Peyer's patch (tissue), 4 donors: ENCODE data around the gene TYW1B. TPM values are rescaled to one million over a fixed set of nuclear protein-coding genes. Genes with fewer than 3 reads are reported as not detected.
"Not testable (repeated sequence)": the region's sequence is repeated elsewhere in the genome, so short reads cannot be mapped to it uniquely, and the experiment has no call there.

ENCODE experiments used
- DNase-seq, 3 donors: peaks; one replicate each; pipeline ENCODE4 v3.0.0-alpha.2; 2017 to 2019
- H3K27ac ChIP-seq, 4 donors: fragments of 200-600 bp; sonication (generic); one replicate each; pipeline ENCODE4 v1.5.1; 2016 to 2019
- H3K27me3 ChIP-seq, 2 donors: fragments of 200-600 bp; sonication (generic); one replicate each; pipeline ENCODE4 v1.5.1; 2019
- H3K36me3 ChIP-seq, 3 donors: fragments of 200-600 bp; sonication (generic); one replicate each; pipeline ENCODE4 v1.5.1; 2016 to 2019
- H3K4me1 ChIP-seq, 4 donors: fragments of 200-600 bp; sonication (generic); one replicate each; pipeline ENCODE4 v1.5.1; 2016 to 2019
- H3K4me3 ChIP-seq, 4 donors: fragments of 200-600 bp; sonication (generic); 1 replicate in 3 of 4; 2 replicates in 1 of 4; pipeline ENCODE4 v1.5.1; 2016 to 2019; ENCODE audit warnings: mild to moderate bottlenecking in 1 of 4
- H3K9me3 ChIP-seq, 4 donors: fragments of 200-600 bp; sonication (generic); one replicate each; pipeline ENCODE4 v1.5.1; 2016 to 2019; ENCODE audit warnings: mild to moderate bottlenecking in 1 of 4
- POLR2A ChIP-seq, 2 donors: fragments of 450-650 bp; IDR thresholded peaks; one replicate each; pipeline ENCODE4 v1.5.1; 2017; ENCODE audit warnings: antibody characterized with exemption in 2 of 2, mild to moderate bottlenecking in 2 of 2, moderate library complexity in 2 of 2
- total RNA-seq, 4 donors: library from RNA; depleted of rRNA; stranded (reverse); fragments of >200 nt; gene quantifications; one replicate each; pipeline ENCODE4 v1.1.0, GENCODE V29; 2016
- TF ChIP-seq, protein P1 (sequence below), 6 experiments: fragments of 450-650 bp in 4 of 6; fragments of 200-600 bp in 2 of 6; sonication (generic) in 1 of 6; IDR thresholded peaks; one replicate each; pipeline ENCODE4 v1.5.1; 2017 to 2019; ENCODE audit warnings: antibody characterized with exemption in 6 of 6, mild to moderate bottlenecking in 3 of 6, moderate library complexity in 1 of 6

The TYW1B gene
- total RNA-seq, 4 donors from 2014 or later: 4.9 to 50.3 (median 9.7) TPM

DNA sequence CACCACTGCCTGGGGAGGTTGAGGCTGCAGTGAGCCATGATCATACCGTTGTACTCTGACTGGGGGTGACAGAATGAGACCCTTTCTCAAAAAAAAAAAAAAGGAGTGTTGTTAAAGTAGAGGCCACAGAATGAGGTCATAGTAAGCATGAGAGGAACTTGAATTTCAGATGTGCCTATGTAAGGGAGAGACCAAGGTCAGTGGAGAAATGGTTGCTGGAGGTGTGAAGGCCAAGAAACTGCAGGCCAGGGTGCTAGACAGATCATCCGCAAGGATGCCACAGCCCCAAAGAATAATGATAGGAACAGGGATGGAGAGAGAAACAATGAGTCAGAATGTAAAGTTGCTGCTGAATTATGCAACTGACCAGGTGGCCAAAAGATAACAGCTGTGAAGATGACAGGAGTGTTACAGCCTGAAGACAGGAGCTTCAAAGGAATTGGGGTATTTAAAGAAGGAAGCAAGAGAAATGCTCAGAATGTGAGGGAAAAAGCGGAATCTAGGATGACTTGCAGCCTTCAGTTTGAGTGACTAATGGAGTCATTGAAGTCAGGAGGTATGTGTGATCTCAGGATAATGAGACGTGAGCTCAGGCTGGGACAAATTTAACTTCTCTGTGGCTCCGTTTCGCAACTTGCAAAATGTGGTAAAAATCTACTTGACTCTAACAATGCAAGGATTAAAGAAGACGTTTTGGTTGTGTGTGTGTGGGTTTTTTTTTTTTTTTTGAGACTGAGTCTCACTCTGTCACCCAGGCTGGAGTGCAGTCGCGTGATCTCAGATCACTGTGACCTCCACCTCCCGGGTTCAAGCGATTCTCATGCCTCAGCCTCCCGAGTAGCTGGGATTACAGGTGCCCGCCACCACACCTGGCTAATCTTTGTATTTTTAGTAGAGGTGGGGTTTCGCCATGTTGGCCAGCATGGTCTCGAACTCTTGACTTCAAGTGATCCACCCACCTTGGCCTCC is 22.2 kb downstream of the TYW1B start:
- Histone ChIP-seq H3K9me3 (no peaks in the 10 kb centered on the region), H3K36me3 (peaks cover 0 to 13% (median 0%) of the 10 kb centered on the region in 3 donors)
- no peak for DNase-seq

DNA sequence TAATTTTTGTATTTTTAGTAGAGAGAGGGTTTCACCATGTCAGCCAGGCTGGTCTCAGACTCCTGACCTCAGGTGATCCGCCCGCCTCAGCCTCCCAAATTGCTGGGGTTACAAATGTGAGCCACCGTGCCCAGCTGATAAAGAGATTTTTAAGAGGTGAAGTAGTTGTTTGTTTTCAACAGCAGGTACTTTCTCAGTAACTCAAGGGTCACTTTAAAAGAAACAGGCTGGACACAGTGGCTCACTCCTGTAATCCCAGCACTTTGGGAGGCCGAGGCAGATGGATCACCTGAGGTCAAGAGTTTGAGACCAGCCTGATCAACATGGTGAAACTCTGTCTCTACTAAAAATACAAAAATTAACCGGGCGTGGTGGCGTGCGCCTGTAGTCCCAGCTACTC is 24.2 kb downstream of the TYW1B start:
- not testable (repeated sequence) for H3K27ac ChIP-seq, H3K4me1 ChIP-seq, DNase-seq, H3K4me3 ChIP-seq, H3K27me3 ChIP-seq, H3K9me3 ChIP-seq
- peaks cover 0 to 13% (median 0%) of the 10 kb centered on the region in 3 donors for H3K36me3 ChIP-seq

More for the DNA sequence above, 22.2 kb downstream of the TYW1B start:
- TF ChIP-seq POLR2A (IDR thresholded peaks at IDR 0.05): no peak
- TF ChIP-seq, protein P1, sequence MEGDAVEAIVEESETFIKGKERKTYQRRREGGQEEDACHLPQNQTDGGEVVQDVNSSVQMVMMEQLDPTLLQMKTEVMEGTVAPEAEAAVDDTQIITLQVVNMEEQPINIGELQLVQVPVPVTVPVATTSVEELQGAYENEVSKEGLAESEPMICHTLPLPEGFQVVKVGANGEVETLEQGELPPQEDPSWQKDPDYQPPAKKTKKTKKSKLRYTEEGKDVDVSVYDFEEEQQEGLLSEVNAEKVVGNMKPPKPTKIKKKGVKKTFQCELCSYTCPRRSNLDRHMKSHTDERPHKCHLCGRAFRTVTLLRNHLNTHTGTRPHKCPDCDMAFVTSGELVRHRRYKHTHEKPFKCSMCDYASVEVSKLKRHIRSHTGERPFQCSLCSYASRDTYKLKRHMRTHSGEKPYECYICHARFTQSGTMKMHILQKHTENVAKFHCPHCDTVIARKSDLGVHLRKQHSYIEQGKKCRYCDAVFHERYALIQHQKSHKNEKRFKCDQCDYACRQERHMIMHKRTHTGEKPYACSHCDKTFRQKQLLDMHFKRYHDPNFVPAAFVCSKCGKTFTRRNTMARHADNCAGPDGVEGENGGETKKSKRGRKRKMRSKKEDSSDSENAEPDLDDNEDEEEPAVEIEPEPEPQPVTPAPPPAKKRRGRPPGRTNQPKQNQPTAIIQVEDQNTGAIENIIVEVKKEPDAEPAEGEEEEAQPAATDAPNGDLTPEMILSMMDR (IDR thresholded peaks at IDR 0.05): no peak
- H3K27me3 ChIP-seq: no peaks in the 10 kb centered on the region
- no peaks in the 10 kb centered on the region for H3K4me1 ChIP-seq
- H3K27ac ChIP-seq: no peak overlapping the region
- H3K4me3 ChIP-seq: no peak overlapping the region

DNA sequence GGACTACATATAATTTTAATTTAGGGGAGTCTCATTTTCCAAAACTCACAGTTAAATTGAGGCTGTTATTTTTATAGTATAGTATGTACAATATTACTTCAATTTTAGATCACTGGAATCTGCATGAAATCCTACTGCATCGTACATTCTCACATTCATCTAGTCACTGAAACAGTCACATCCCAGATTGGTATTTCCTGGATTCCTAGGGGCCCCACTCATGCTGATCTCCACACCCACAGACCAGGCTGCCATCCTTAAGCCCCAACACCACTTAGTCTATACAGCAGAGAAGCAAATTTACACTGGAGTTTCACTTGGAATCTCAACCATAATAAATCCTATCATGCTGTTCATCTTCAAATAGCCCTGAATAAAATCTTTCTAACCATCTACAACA is 26.4 kb downstream of the TYW1B start:
- not testable (repeated sequence) for H3K4me3 ChIP-seq, H3K27ac ChIP-seq, H3K9me3 ChIP-seq, H3K4me1 ChIP-seq, H3K27me3 ChIP-seq, DNase-seq
- peaks cover 0 to 17% (median 0%) of the 10 kb centered on the region in 3 donors for H3K36me3 ChIP-seq

DNA sequence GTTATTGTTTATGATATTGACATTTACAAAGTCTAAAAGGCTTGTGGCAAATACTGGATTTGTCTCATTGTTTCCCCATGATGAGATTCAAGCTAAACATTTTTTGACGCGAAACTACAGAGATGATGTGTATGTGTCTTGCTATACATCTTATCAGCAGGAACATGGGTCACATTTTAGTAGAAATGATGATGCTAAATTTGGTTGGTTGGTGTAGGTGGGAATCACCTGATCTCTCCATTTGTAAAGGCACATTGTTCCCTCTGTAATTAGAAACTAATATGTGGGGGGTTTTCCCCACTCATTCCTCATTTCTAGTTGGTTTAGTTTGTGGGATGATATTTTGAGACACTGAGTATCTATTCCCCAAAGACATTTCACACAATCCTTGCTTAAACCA is 32.6 kb downstream of the TYW1B start:
- not testable (repeated sequence) for H3K27ac ChIP-seq, H3K27me3 ChIP-seq, H3K9me3 ChIP-seq, H3K36me3 ChIP-seq, DNase-seq, H3K4me1 ChIP-seq, H3K4me3 ChIP-seq

DNA sequence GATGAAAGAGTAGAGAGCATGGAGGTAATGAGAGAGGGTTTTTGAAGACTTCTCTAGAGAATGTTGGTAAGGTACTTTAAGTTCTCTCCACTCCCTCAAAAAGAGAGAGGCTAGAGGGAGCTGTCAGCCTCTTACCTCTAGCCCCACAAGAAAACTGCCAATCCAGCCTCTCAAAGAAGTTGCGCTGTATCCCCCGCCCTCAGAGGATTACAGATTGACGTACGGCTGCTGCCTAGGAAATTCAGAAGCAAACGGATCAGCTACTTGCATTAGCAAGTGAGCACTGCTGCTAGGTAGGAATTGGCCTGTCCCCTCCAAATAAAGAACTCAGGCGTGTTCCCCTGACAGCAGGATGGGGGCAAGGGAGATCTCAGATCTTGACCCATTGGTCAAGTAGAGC is 34.2 kb downstream of the TYW1B start:
- H3K36me3 ChIP-seq: peaks cover 0 to 7% (median 0%) of the 10 kb centered on the region in 3 donors
- H3K9me3 ChIP-seq: no peaks in the 10 kb centered on the region
- H3K4me3 ChIP-seq: no peak overlapping the region
- no peak for DNase-seq
- no peak for TF ChIP-seq POLR2A (IDR thresholded peaks at IDR 0.05)
- TF ChIP-seq, protein P1 (IDR thresholded peaks at IDR 0.05): no peak
- H3K27ac ChIP-seq: no peak overlapping the region
- no peaks in the 10 kb centered on the region for H3K27me3 ChIP-seq
- no peaks in the 10 kb centered on the region for H3K4me1 ChIP-seq

DNA sequence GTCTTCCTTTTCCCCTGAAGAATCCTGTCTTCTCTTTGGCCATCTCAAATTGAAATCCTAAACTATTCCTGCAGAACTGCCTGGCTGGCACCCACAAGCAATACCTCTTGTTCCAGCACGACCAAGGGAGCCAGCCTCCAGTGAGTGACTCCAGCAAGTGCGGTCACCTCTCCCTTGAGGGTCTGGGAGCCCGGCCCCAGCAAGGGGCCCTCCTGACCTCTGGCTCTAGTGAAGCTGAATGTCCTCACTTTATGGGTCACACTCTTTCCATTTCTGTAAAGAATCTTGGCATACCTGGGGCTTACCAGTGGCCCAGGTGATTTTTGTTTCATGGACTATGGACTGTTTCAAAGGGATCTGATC is 37.3 kb downstream of the TYW1B start:
- not testable (repeated sequence) for H3K4me3 ChIP-seq, H3K36me3 ChIP-seq, H3K27ac ChIP-seq, DNase-seq, H3K4me1 ChIP-seq, H3K9me3 ChIP-seq, H3K27me3 ChIP-seq

DNA sequence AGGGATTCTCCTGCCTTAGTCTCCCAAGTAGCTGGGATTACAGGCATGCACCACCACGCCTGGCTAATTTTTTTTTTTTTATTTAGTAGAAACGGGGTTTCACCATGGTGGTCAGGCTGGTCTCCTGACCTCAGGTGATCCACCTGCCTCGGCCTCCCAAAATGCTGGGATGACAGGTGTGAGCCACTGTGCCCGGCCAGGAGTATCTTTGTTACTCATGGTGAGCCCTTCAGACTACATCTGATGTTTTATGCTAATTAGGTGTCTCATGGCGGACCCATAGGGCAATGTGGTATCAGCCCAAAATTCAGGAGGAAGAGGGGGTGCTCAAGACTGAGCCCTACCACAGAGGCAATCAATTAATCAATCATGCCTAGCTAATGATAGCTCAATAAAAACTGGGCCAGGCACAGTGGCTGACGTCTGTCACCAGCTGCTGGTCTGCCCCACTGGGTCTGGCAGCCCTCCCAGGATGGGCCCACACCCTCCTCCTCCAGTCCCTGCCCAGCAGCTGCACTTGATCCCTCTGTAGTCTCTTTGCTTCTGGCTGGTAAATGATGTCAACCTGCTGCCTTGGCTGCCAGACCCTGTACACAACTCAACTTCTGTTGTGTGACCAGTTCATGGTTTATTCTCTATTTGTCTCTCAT is 37.8 kb downstream of the TYW1B start:
- H3K4me3 ChIP-seq, H3K27ac ChIP-seq, H3K4me1 ChIP-seq, H3K36me3 ChIP-seq, H3K9me3 ChIP-seq, H3K27me3 ChIP-seq: not testable (repeated sequence)
- peak in 1 of 3 donors; percentile 49 for DNase-seq

DNA sequence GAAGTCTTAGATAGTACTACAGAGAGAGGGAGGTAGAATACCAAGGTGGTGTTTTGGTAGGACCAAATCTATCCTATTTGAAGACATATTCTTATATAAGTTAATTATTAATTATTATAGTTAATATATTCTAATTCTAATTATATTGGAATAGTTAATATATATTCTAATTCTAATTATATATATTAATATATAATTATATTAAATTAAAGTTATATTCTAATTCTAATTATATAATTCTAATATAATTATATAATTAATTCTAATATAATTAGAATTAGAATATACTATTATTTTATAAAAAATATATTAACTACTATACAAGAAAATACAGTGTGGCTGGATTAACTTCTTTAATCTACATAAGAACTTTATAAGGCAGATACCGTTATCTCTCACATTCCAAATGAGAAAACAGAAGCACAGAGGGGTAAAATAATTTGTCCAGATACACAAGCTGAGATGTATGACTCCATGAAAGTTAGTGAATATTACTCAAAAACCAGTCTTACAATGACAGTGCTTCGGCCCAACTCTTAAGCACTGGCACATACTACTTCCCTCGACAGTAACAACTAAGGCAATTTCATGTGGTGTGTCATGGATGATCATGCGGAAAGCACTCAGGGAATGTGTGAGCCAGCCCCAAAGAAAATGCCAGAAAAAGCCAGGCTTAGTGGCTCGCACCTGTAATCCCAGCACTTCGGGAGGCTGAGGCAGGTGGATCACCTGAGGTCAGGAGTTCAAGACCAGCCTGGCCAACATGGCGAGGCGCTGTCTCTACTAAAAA is 42.6 kb downstream of the TYW1B start:
- no peak for TF ChIP-seq POLR2A (IDR thresholded peaks at IDR 0.05)
- TF ChIP-seq, protein P1 (IDR thresholded peaks at IDR 0.05): no peak
- Histone ChIP-seq H3K4me1 (no peaks in the 10 kb centered on the region), H3K27me3 (no peaks in the 10 kb centered on the region), H3K4me3 (no peak overlapping the region), H3K27ac (no peak overlapping the region), H3K36me3 (no peaks in the 10 kb centered on the region), H3K9me3 (no peaks in the 10 kb centered on the region)
- DNase-seq: no peak

DNA sequence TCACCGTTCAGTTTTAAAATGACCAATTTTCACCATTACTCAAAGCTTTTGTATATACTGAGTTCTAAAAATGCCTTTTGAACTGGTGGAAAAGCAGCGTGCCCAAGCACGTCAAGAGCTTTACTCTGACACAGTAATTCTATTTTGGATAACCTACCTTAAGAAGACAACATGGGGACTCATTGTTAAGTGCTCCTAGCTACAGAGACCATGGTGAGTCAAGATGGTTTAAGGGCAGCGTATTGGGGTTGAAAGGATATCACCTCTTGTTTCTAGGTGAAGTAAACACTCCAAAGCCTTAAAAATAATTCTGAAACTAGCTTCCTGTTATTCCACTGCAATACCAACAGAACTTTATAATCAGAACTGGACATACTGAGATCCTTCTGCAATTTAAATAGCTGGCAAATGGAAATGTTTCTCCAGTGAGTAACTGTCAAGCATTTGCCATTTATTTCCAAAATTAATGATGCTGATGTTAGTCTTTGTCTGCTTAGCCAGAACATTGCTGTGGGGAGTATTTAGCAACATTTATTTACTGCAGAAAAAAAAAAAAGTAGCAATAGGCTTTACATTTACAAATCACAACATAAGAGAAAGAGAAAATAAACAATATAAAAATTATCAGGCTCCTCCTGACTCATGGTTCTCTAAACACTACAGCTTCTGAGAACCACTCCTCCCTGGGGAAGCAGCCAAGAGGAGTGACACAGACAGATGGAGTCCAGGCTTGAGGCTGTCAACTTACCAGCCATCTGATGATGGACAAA is 44.2 kb downstream of the TYW1B start:
- not testable (repeated sequence) for H3K4me1 ChIP-seq, H3K27me3 ChIP-seq, H3K36me3 ChIP-seq, H3K27ac ChIP-seq, H3K9me3 ChIP-seq, H3K4me3 ChIP-seq
- peak in 1 of 3 donors; percentile 49 for DNase-seq
